Left ventricle myocardium inferior (tissue), 1 donor: ENCODE data around the gene BCAP31. TPM values are rescaled to one million over a fixed set of nuclear protein-coding genes. Genes with fewer than 3 reads are reported as not detected.

Experiments
- DNase-seq: peaks from one replicate; pipeline ENCODE4 v3.0.0-alpha.2; 2020
- H3K27ac ChIP-seq: fragments of 200-600 bp; replicated peaks from 2 replicates; pipeline ENCODE4 v1.8.0; 2021
- H3K27me3 ChIP-seq: fragments of 200-600 bp; 2 replicates; pipeline ENCODE4 v1.8.0; 2021; ENCODE audit warnings: low read depth
- H3K36me3 ChIP-seq: fragments of 200-600 bp; 2 replicates; pipeline ENCODE4 v1.8.0; 2021
- H3K4me1 ChIP-seq: fragments of 200-600 bp; 2 replicates; pipeline ENCODE4 v1.8.0; 2021
- H3K4me3 ChIP-seq: fragments of 200-600 bp; 2 replicates; pipeline ENCODE4 v1.8.0; 2021; ENCODE audit warnings: mild to moderate bottlenecking, moderate library complexity
- H3K9me3 ChIP-seq: fragments of 200-600 bp; replicated peaks from 2 replicates; pipeline ENCODE4 v1.8.0; 2021
- CTCF ChIP-seq: fragments of 200-600 bp; IDR thresholded peaks from 2 replicates; pipeline ENCODE4 v1.8.0; 2021; ENCODE audit warnings: antibody characterized with exemption, mild to moderate bottlenecking, borderline replicate concordance
- intact Hi-C: fragments of 100-400 bp; cut with micrococcal nuclease; formaldehyde crosslinking; loops from one replicate; pipeline ENCODE4 v1.11.0; 2022
- total RNA-seq: library from RNA; stranded (reverse); fragmentation: NEBNext Ultra II Directional; extraction: Animal tissue kit (Norgen Biotek cat#: 25700); gene quantifications from one replicate; pipeline ENCODE4 v1.2.1, GENCODE V29; 2021
- donor health status: DM: no; HTN: yes; CAD: no; lungs with severe emphysema.

The BCAP31 gene
- total RNA-seq, 1 donor from 2014 or later = 80.8 TPM

- no peaks in the 10 kb centered on the region for H3K9me3 ChIP-seq
- no peaks in the 10 kb centered on the region for H3K36me3 ChIP-seq
- peaks cover 11% of the 10 kb centered on the region for H3K27me3 ChIP-seq
- H3K27ac ChIP-seq = no peak overlapping the region
- no peak overlapping the region for H3K4me3 ChIP-seq
- DNase-seq = no peak
- intact Hi-C loops = no loop called here
- H3K4me1 ChIP-seq = no peaks in the 10 kb centered on the region
- no peak for TF ChIP-seq CTCF
Observed at GRCh38 chrX:153668423-153669173, 55.6 kb downstream of the BCAP31 start.

- Histone ChIP-seq H3K4me3 (no peak overlapping the region), H3K4me1 (no peaks in the 10 kb centered on the region), H3K9me3 (no peaks in the 10 kb centered on the region), H3K27me3 (peaks cover 17% of the 10 kb centered on the region), H3K27ac (no peak overlapping the region), H3K36me3 (no peaks in the 10 kb centered on the region)
- peak; percentile 81 for DNase-seq
- intact Hi-C loops = no loop called here
- TF ChIP-seq CTCF = peak; percentile 74
Observed at GRCh38 chrX:153667956-153668396, 56.2 kb downstream of the BCAP31 start.

- intact Hi-C loops = no loop called here
- Histone ChIP-seq H3K4me1 (no peaks in the 10 kb centered on the region), H3K27ac (no peak overlapping the region), H3K4me3 (no peak overlapping the region), H3K36me3 (no peaks in the 10 kb centered on the region), H3K9me3 (no peaks in the 10 kb centered on the region), H3K27me3 (peaks cover 20% of the 10 kb centered on the region)
- TF ChIP-seq CTCF = no peak
- no peak for DNase-seq
Observed at GRCh38 chrX:153667281-153667955, 56.8 kb downstream of the BCAP31 start.

- TF ChIP-seq CTCF = no peak
Observed at GRCh38 chrX:153665726-153666306, 58.4 kb downstream of the BCAP31 start.

GRCh38 chrX:153662266-153662665 is 61.9 kb downstream of the BCAP31 start:
- H3K27me3 ChIP-seq = peaks cover 28% of the 10 kb centered on the region
- TF ChIP-seq CTCF = peak; percentile 59
- H3K36me3 ChIP-seq = no peaks in the 10 kb centered on the region
- intact Hi-C loops = no loop called here
- no peaks in the 10 kb centered on the region for H3K4me1 ChIP-seq
- peak overlapping the region; percentile 25 for H3K4me3 ChIP-seq
- DNase-seq = peak; percentile 43
- H3K9me3 ChIP-seq = no peaks in the 10 kb centered on the region
- H3K27ac ChIP-seq = no peak overlapping the region

More at GRCh38 chrX:153665726-153666306, 58.4 kb downstream of the BCAP31 start:
- H3K4me1 ChIP-seq = no peaks in the 10 kb centered on the region
- intact Hi-C loops = no loop called here
- no peak overlapping the region for H3K27ac ChIP-seq
- H3K27me3 ChIP-seq = peaks cover 28% of the 10 kb centered on the region
- H3K4me3 ChIP-seq = no peak overlapping the region
- no peak for DNase-seq
- no peaks in the 10 kb centered on the region for H3K9me3 ChIP-seq
- H3K36me3 ChIP-seq = no peaks in the 10 kb centered on the region
